Karpas-422 (cell line): ENCODE data around the gene FHIT. TPM values are rescaled to one million over a fixed set of nuclear protein-coding genes. Genes with fewer than 3 reads are reported as not detected.

Experiments used
- DNase-seq: peaks from one replicate; pipeline ENCODE4 v3.0.0-alpha.2; 2015
- H2AFZ ChIP-seq: fragments of 200-600 bp; sonication (generic); 2 replicates; pipeline ENCODE4 v1.6.1; 2014; ENCODE audit warnings: antibody characterized with exemption, low read length, mixed read lengths
- H3K27ac ChIP-seq: fragments of 200-600 bp; sonication (generic); 2 replicates; pipeline ENCODE4 v1.5.1; 2014; ENCODE audit warnings: mild to moderate bottlenecking, low read length, moderate library complexity
- H3K27me3 ChIP-seq: fragments of 200-600 bp; sonication (generic); 2 replicates; pipeline ENCODE4 v1.6.1; 2014; ENCODE audit warnings: low read length, mixed read lengths
- H3K36me3 ChIP-seq: fragments of 200-600 bp; sonication (generic); 2 replicates; pipeline ENCODE4 v1.6.1; 2014; ENCODE audit warnings: low read length, mixed read lengths; ENCODE audit not compliant: insufficient read depth
- H3K4me1 ChIP-seq: fragments of 200-600 bp; sonication (generic); 2 replicates; pipeline ENCODE4 v1.6.1; 2014; ENCODE audit warnings: mild to moderate bottlenecking, low read length, mixed read lengths
- H3K4me2 ChIP-seq: fragments of 200-600 bp; sonication (generic); 2 replicates; pipeline ENCODE4 v1.6.1; 2014; ENCODE audit warnings: low read length, low read depth, mild to moderate bottlenecking; ENCODE audit not compliant: poor library complexity, severe bottlenecking
- H3K4me3 ChIP-seq: fragments of 200-600 bp; sonication (generic); 2 replicates; pipeline ENCODE4 v1.5.1; 2014; ENCODE audit warnings: mild to moderate bottlenecking, antibody characterized with exemption, low read length, mixed read lengths
- H3K79me2 ChIP-seq: fragments of 200-600 bp; sonication (generic); 2 replicates; pipeline ENCODE4 v1.6.1; 2014; ENCODE audit warnings: mild to moderate bottlenecking, low read length, mixed read lengths
- H3K9ac ChIP-seq: fragments of 200-600 bp; sonication (generic); 2 replicates; pipeline ENCODE4 v1.6.0; 2014; ENCODE audit warnings: low read length
- H3K9me2 ChIP-seq: fragments of 200-600 bp; sonication (generic), shearing (Covaris generic); replicated peaks from 2 replicates; pipeline ENCODE4 v1.6.0; 2014; ENCODE audit warnings: mild to moderate bottlenecking, low read length, moderate library complexity; ENCODE audit not compliant: insufficient read depth
- H3K9me3 ChIP-seq: fragments of 300-700, 200-600 bp; sonication (generic); 2 replicates; pipeline ENCODE4 v1.6.1; 2014; ENCODE audit warnings: low read length, mixed read lengths
- H4K20me1 ChIP-seq: fragments of 200-600 bp; sonication (generic); 2 replicates; pipeline ENCODE4 v1.6.1; 2014; ENCODE audit warnings: mild to moderate bottlenecking, antibody characterized with exemption, low read length, low read depth; ENCODE audit not compliant: insufficient read depth
- total RNA-seq: library from RNA; depleted of rRNA; stranded (reverse); fragments of >200 nt; shearing (Covaris generic); gene quantifications from 2 replicates; pipeline ENCODE4 v1.2.3, GENCODE V29; 2014; ENCODE audit warnings: low replicate concordance

FHIT gene
- total RNA-seq, 1 experiment from 2014 or later: not detected

GRCh38 chr3:60932643-60933042, 318.6 kb downstream of the FHIT start:
- H2AFZ ChIP-seq: no peak overlapping the region
- no peak overlapping the region for H3K4me3 ChIP-seq
- H4K20me1 ChIP-seq: no peaks in the 10 kb centered on the region
- peaks cover 23% of the 10 kb centered on the region for H3K9me3 ChIP-seq
- H3K27me3 ChIP-seq: no peaks in the 10 kb centered on the region
- no peak overlapping the region for H3K27ac ChIP-seq
- H3K4me1 ChIP-seq: no peaks in the 10 kb centered on the region
- no peak overlapping the region for H3K9ac ChIP-seq
- H3K4me2 ChIP-seq: no peak overlapping the region
- H3K36me3 ChIP-seq: no peaks in the 10 kb centered on the region
- no peaks in the 10 kb centered on the region for H3K9me2 ChIP-seq
- no peaks in the 10 kb centered on the region for H3K79me2 ChIP-seq
- DNase-seq: no peak

DNA sequence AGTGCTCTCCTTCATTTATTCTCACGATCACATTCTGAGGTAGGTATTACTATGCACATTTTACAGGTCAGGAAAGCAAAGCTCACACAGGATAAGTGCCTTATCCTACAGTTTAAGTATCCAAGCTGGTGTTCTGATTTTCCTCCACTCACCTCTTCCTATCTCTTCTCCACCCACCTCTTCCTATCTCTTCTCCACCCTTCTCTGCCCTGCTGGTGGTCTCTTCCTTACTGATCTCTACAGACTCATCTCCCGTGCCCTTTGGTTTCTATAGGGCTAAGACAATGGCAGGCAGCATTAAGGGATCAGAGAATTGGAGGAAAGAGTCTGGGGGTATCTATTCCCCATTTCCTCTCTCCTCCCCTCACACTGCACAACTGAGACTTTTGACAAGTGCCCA, 319.1 kb downstream of the FHIT start:
- H4K20me1 ChIP-seq: no peaks in the 10 kb centered on the region
- no peak overlapping the region for H3K9ac ChIP-seq
- no peaks in the 10 kb centered on the region for H3K36me3 ChIP-seq
- no peaks in the 10 kb centered on the region for H3K79me2 ChIP-seq
- no peak overlapping the region for H3K4me3 ChIP-seq
- no peak overlapping the region for H3K4me2 ChIP-seq
- no peaks in the 10 kb centered on the region for H3K4me1 ChIP-seq
- no peaks in the 10 kb centered on the region for H3K9me2 ChIP-seq
- peaks cover 22% of the 10 kb centered on the region for H3K9me3 ChIP-seq
- no peak overlapping the region for H2AFZ ChIP-seq
- no peak overlapping the region for H3K27ac ChIP-seq
- DNase-seq: no peak
- H3K27me3 ChIP-seq: no peaks in the 10 kb centered on the region

GRCh38 chr3:60931452-60931851, 319.8 kb downstream of the FHIT start:
- Histone ChIP-seq H3K27ac (no peak overlapping the region), H3K27me3 (no peaks in the 10 kb centered on the region), H3K9me3 (peaks cover 19% of the 10 kb centered on the region), H3K9ac (no peak overlapping the region), H2AFZ (no peak overlapping the region), H3K9me2 (no peaks in the 10 kb centered on the region), H3K79me2 (no peaks in the 10 kb centered on the region), H3K4me2 (no peak overlapping the region), H4K20me1 (no peaks in the 10 kb centered on the region), H3K4me1 (no peaks in the 10 kb centered on the region), H3K4me3 (no peak overlapping the region), H3K36me3 (no peaks in the 10 kb centered on the region)
- DNase-seq: no peak

DNA sequence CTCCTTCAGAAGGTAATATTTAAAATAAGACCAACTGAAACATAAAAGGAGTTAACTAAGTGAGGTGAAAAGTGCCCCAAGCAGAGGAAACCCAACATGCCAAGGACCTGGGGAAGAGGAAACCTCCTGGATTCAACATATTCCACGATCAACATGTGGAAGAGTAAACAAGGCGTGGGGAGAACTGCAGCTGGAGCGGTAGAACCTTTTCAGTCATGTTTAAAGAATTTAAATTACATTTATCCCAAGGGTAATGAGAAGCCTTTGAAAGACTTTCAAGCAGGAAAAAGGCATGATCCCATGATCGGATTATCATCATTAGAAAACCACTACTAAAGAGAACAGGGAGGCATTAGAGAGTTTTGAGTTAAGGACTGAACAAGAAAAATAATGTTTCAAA, 330.7 kb downstream of the FHIT start:
- H3K27ac ChIP-seq: no peak overlapping the region
- H3K4me1 ChIP-seq: no peaks in the 10 kb centered on the region
- H3K9me2 ChIP-seq: no peaks in the 10 kb centered on the region

DNA sequence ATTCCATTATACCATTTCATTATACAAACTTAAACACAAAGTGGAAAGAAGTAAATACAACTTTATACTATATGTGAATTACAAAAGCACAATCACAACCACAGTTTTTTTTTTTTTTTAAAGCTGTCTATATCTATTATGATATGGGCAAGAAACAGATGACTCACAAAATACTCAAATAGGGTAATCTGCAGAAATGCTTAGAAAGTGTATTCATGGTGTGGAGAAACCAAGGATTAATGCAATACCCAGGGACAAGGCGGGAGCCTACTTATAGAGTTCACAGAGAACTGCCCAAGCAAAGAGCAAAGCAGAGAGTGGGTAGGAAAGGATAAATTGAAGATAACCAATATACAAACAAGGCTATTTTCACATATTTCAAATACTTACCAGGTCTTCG, 332.0 kb downstream of the FHIT start:
- H3K36me3 ChIP-seq: no peaks in the 10 kb centered on the region
- H3K9me2 ChIP-seq: no peaks in the 10 kb centered on the region
- no peak overlapping the region for H3K4me2 ChIP-seq
- no peaks in the 10 kb centered on the region for H3K4me1 ChIP-seq
- H3K27me3 ChIP-seq: no peaks in the 10 kb centered on the region
- H3K4me3 ChIP-seq: no peak overlapping the region
- peaks cover 22% of the 10 kb centered on the region for H3K9me3 ChIP-seq
- no peak for DNase-seq
- H3K27ac ChIP-seq: no peak overlapping the region
- H2AFZ ChIP-seq: no peak overlapping the region
- H4K20me1 ChIP-seq: no peaks in the 10 kb centered on the region
- H3K79me2 ChIP-seq: no peaks in the 10 kb centered on the region
- H3K9ac ChIP-seq: no peak overlapping the region

More for the DNA sequence above, 330.7 kb downstream of the FHIT start:
- Histone ChIP-seq H3K4me3 (no peak overlapping the region), H2AFZ (no peak overlapping the region), H3K79me2 (no peaks in the 10 kb centered on the region), H3K4me2 (no peak overlapping the region), H3K9ac (no peak overlapping the region), H3K27me3 (no peaks in the 10 kb centered on the region), H3K9me3 (peaks cover 22% of the 10 kb centered on the region), H3K36me3 (no peaks in the 10 kb centered on the region), H4K20me1 (no peaks in the 10 kb centered on the region)
- no peak for DNase-seq

GRCh38 chr3:60917141-60917540, 334.1 kb downstream of the FHIT start:
- Histone ChIP-seq H3K9me2 (no peaks in the 10 kb centered on the region), H3K4me2 (no peak overlapping the region), H3K9ac (no peak overlapping the region), H3K36me3 (no peaks in the 10 kb centered on the region), H3K4me1 (no peaks in the 10 kb centered on the region), H3K27me3 (no peaks in the 10 kb centered on the region), H3K9me3 (peaks cover 32% of the 10 kb centered on the region), H2AFZ (no peak overlapping the region), H4K20me1 (no peaks in the 10 kb centered on the region), H3K4me3 (no peak overlapping the region), H3K27ac (no peak overlapping the region), H3K79me2 (no peaks in the 10 kb centered on the region)
- DNase-seq: no peak

GRCh38 chr3:60916546-60916945, 334.7 kb downstream of the FHIT start:
- Histone ChIP-seq H3K27me3 (no peaks in the 10 kb centered on the region), H3K27ac (no peak overlapping the region), H3K4me2 (no peak overlapping the region), H2AFZ (no peak overlapping the region), H3K9me2 (no peaks in the 10 kb centered on the region), H3K4me3 (no peak overlapping the region), H3K9ac (no peak overlapping the region), H3K79me2 (no peaks in the 10 kb centered on the region), H4K20me1 (no peaks in the 10 kb centered on the region), H3K36me3 (no peaks in the 10 kb centered on the region), H3K4me1 (no peaks in the 10 kb centered on the region), H3K9me3 (peaks cover 28% of the 10 kb centered on the region)
- DNase-seq: no peak

GRCh38 chr3:60913474-60913873, 337.8 kb downstream of the FHIT start:
- no peaks in the 10 kb centered on the region for H3K4me1 ChIP-seq
- no peaks in the 10 kb centered on the region for H3K36me3 ChIP-seq
- no peak overlapping the region for H2AFZ ChIP-seq
- no peaks in the 10 kb centered on the region for H4K20me1 ChIP-seq
- no peak overlapping the region for H3K4me2 ChIP-seq
- no peaks in the 10 kb centered on the region for H3K9me2 ChIP-seq
- no peak overlapping the region for H3K4me3 ChIP-seq
- no peak overlapping the region for H3K27ac ChIP-seq
- no peak overlapping the region for H3K9ac ChIP-seq
- H3K27me3 ChIP-seq: no peaks in the 10 kb centered on the region
- H3K9me3 ChIP-seq: peaks cover 34% of the 10 kb centered on the region
- no peak for DNase-seq
- no peaks in the 10 kb centered on the region for H3K79me2 ChIP-seq

DNA sequence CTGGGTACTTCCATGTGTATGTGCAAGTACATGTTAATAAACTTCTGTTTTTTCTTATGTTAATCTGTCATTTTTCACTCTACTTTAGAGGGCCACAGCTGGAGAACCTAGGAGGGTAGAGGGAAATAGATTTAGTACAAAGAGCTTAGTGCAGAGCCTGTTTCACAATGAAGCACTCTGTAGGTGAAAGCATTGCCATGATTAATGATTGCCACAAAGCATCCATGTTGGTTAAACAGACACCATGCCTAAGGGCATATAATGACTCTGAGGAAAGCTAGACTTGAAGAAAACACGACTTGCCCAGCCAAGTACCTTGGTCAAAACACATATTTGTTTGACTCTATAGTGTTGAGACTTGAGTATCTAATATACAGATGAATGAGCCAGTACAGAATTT, 338.4 kb downstream of the FHIT start:
- no peak overlapping the region for H3K4me2 ChIP-seq
- no peaks in the 10 kb centered on the region for H3K4me1 ChIP-seq
- H3K27ac ChIP-seq: no peak overlapping the region
- H2AFZ ChIP-seq: no peak overlapping the region
- H3K4me3 ChIP-seq: no peak overlapping the region
- H3K9me3 ChIP-seq: peaks cover 34% of the 10 kb centered on the region
- no peaks in the 10 kb centered on the region for H3K79me2 ChIP-seq
- no peaks in the 10 kb centered on the region for H4K20me1 ChIP-seq
- no peaks in the 10 kb centered on the region for H3K9me2 ChIP-seq
- H3K27me3 ChIP-seq: no peaks in the 10 kb centered on the region
- DNase-seq: no peak
- no peaks in the 10 kb centered on the region for H3K36me3 ChIP-seq
- H3K9ac ChIP-seq: no peak overlapping the region
